Stimulated activated CD8-positive, alpha-beta memory T cell treated with anti-CD3 and anti-CD28 coated beads, Interleukin-4, amount 100 ng/mL, for 48 hours (primary cell): ENCODE results near the gene NACA2.
"Not testable (repeated sequence)": the region's sequence is repeated elsewhere in the genome, so short reads cannot be mapped to it uniquely, and the experiment has no call there.

Source experiments
- DNase-seq: peaks from one replicate; pipeline ENCODE4 v3.0.0-alpha.2; 2020

The NACA2 gene

GRCh38 chr17:61591018-61591417 is at the start of gene NACA2:
Gene NACA2, minus strand, starts transcription at chr17:61591219. Its CDS starts 39 bp downstream, at chr17:61591180.
- DNase-seq = no peak

GRCh38 chr17:61639818-61640217 is 48.8 kb upstream of the NACA2 start:
- no peak for DNase-seq

GRCh38 chr17:61638087-61638486 is 47.1 kb upstream of the NACA2 start:
- no peak for DNase-seq

- peak; percentile 71 for DNase-seq
These were observed 45.0 kb upstream of the NACA2 start for GRCh38 chr17:61635913-61636432.

GRCh38 chr17:61634942-61635538 is 44.0 kb upstream of the NACA2 start:
- DNase-seq = no peak

GRCh38 chr17:61634011-61634539 is 43.1 kb upstream of the NACA2 start:
- DNase-seq = no peak

GRCh38 chr17:61632826-61633225 is 41.8 kb upstream of the NACA2 start:
- DNase-seq = no peak

GRCh38 chr17:61631800-61632199 is 40.8 kb upstream of the NACA2 start:
- no peak for DNase-seq

GRCh38 chr17:61628158-61628557 is 37.1 kb upstream of the NACA2 start:
- not testable (repeated sequence) for DNase-seq

- DNase-seq = no peak
These were observed 36.6 kb upstream of the NACA2 start for GRCh38 chr17:61627658-61628057.

GRCh38 chr17:61627125-61627524 is 36.1 kb upstream of the NACA2 start:
- DNase-seq = no peak

GRCh38 chr17:61625564-61625963 is 34.5 kb upstream of the NACA2 start:
- no peak for DNase-seq

GRCh38 chr17:61624951-61625350 is 33.9 kb upstream of the NACA2 start:
- no peak for DNase-seq

- no peak for DNase-seq
These were observed 30.3 kb upstream of the NACA2 start for GRCh38 chr17:61621317-61621716.

- no peak for DNase-seq
These were observed 28.9 kb upstream of the NACA2 start for GRCh38 chr17:61619953-61620352.

- DNase-seq = no peak
These were observed 28.5 kb upstream of the NACA2 start for GRCh38 chr17:61619493-61619892.

GRCh38 chr17:61618950-61619349 is 27.9 kb upstream of the NACA2 start:
- no peak for DNase-seq

- no peak for DNase-seq
These were observed 26.3 kb upstream of the NACA2 start for GRCh38 chr17:61617330-61617729.

GRCh38 chr17:61616783-61617182 is 25.8 kb upstream of the NACA2 start:
- no peak for DNase-seq

- DNase-seq = no peak
These were observed 23.2 kb upstream of the NACA2 start for GRCh38 chr17:61614219-61614618.

- no peak for DNase-seq
These were observed 20.3 kb upstream of the NACA2 start for GRCh38 chr17:61611323-61611722.

- DNase-seq = no peak
These were observed 14.7 kb upstream of the NACA2 start for GRCh38 chr17:61605692-61606091.

- no peak for DNase-seq
These were observed 10.3 kb upstream of the NACA2 start for GRCh38 chr17:61601297-61601696.

- DNase-seq = no peak
These were observed 9.6 kb upstream of the NACA2 start for GRCh38 chr17:61600621-61601020.

- no peak for DNase-seq
These were observed 8.6 kb upstream of the NACA2 start for GRCh38 chr17:61599608-61600007.
